Measurements from ENCODE around the gene ADAM33. TPM values are rescaled to one million over a fixed set of nuclear protein-coding genes. Genes with fewer than 3 reads are reported as not detected.
A peak's percentile ranks its signal among the peaks of the same experiment; 100 is the strongest.

ADAM33 gene
- total and polyA plus RNA-seq, 2 experiments from 2014 or later = 0.45 to 1.3 TPM

GRCh38 chr20:3686867-3687321 lies 5.1 kb upstream of the ADAM33 start:
- no peak overlapping the region for H3K27ac ChIP-seq
- TF ChIP-seq, protein P1, sequence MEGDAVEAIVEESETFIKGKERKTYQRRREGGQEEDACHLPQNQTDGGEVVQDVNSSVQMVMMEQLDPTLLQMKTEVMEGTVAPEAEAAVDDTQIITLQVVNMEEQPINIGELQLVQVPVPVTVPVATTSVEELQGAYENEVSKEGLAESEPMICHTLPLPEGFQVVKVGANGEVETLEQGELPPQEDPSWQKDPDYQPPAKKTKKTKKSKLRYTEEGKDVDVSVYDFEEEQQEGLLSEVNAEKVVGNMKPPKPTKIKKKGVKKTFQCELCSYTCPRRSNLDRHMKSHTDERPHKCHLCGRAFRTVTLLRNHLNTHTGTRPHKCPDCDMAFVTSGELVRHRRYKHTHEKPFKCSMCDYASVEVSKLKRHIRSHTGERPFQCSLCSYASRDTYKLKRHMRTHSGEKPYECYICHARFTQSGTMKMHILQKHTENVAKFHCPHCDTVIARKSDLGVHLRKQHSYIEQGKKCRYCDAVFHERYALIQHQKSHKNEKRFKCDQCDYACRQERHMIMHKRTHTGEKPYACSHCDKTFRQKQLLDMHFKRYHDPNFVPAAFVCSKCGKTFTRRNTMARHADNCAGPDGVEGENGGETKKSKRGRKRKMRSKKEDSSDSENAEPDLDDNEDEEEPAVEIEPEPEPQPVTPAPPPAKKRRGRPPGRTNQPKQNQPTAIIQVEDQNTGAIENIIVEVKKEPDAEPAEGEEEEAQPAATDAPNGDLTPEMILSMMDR (IDR thresholded peaks at IDR 0.05; ENCODE audit: low read depth, low read length) = peak; percentile 8
- H3K27me3 ChIP-seq = peaks cover 19% of the 10 kb centered on the region

DNA sequence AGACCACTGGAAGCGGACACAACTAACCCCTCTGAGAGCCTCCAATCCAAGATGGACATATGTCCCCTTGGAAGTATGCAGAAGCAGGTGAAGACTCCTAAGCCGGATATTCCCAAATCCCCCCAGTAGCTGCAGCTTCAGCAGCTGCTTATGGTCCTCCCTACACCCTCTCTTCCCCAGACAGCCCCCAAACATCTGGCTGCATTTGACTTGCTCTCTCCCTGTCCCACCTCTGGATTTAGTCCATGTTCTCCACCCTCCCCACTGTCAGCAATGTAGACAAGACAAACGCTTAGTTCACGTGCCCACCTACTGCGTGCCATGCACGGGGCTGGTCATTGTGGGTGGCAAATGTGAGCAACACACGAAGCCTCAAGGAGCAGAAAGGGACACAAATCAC lies 4.6 kb upstream of the ADAM33 start:
- TF ChIP-seq, protein P1 (IDR thresholded peaks at IDR 0.05; ENCODE audit: low read depth, low read length) = no peak
- Histone ChIP-seq H3K27ac (no peak overlapping the region), H3K9me3 (ENCODE audit: low read depth) (no peaks in the 10 kb centered on the region), H3K4me3 (no peak overlapping the region), H3K4me1 (ENCODE audit: low read depth) (no peaks in the 10 kb centered on the region), H3K36me3 (no peaks in the 10 kb centered on the region), H3K27me3 (peaks cover 23% of the 10 kb centered on the region)
- no peak for DNase-seq (ENCODE audit: low read depth in 1 of 2, low spot score in 1 of 2)

More at GRCh38 chr20:3686867-3687321, 5.1 kb upstream of the ADAM33 start:
- no peak overlapping the region for H3K4me3 ChIP-seq
- H3K36me3 ChIP-seq = no peaks in the 10 kb centered on the region
- H3K9me3 ChIP-seq (ENCODE audit: low read depth) = no peaks in the 10 kb centered on the region
- H3K4me1 ChIP-seq (ENCODE audit: low read depth) = no peaks in the 10 kb centered on the region
- DNase-seq (ENCODE audit: low read depth in 1 of 2, low spot score in 1 of 2) = peak in 1 of 2 donors; percentile 95

- Histone ChIP-seq H3K27me3 (peaks cover 26% of the 10 kb centered on the region), H3K4me1 (ENCODE audit: low read depth) (no peaks in the 10 kb centered on the region), H3K4me3 (no peak overlapping the region), H3K9me3 (ENCODE audit: low read depth) (no peaks in the 10 kb centered on the region), H3K36me3 (no peaks in the 10 kb centered on the region), H3K27ac (no peak overlapping the region)
- DNase-seq (ENCODE audit: low read depth in 1 of 2, low spot score in 1 of 2) = no peak
- TF ChIP-seq, protein P1 (IDR thresholded peaks at IDR 0.05; ENCODE audit: low read depth, low read length) = no peak
These were observed 3.5 kb upstream of the ADAM33 start for GRCh38 chr20:3685341-3685740.

GRCh38 chr20:3681352-3681930 lies 369 bp downstream of the ADAM33 start:
- Histone ChIP-seq H3K27me3 (peaks cover 24% of the 10 kb centered on the region), H3K27ac (no peak overlapping the region), H3K36me3 (no peaks in the 10 kb centered on the region), H3K4me1 (ENCODE audit: low read depth) (no peaks in the 10 kb centered on the region), H3K4me3 (no peak overlapping the region), H3K9me3 (ENCODE audit: low read depth) (no peaks in the 10 kb centered on the region)
- DNase-seq (ENCODE audit: low read depth in 1 of 2, low spot score in 1 of 2) = no peak
- TF ChIP-seq, protein P1 (IDR thresholded peaks at IDR 0.05; ENCODE audit: low read depth, low read length) = no peak

DNA sequence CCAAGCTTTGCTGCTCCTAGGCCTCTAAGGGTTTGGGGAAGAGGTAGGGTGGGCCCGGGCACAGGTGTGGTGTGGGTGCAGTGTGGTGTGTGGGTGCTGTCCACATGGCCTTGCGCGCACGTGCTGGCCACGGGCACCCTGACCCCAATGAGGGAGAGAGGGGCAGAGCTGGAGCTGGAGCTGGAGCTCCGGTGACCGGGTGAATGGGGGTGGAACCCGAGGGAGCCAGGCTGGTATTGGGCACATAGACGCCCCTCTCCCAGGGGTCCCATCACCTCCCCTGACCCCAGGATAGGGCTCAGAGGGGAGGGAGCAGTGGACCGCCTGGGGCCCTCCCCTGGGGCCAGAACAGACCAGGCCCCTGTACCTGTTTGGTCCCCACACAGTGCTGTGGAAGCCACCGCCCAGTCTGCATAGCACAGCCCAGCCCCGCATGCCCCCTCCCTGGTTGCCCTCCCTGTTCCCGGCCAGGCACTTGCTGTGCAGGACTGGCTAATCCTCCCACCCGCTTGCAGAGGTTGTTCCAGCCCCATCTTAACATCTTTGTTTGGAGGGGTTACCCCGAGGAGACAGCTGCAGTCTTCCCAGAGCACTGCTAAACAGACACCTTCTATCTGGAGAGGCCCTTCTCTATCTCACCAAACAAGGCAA lies 984 bp downstream of the ADAM33 start:
- no peak for DNase-seq (ENCODE audit: low read depth in 1 of 2, low spot score in 1 of 2)
- Histone ChIP-seq H3K27ac (no peak overlapping the region), H3K4me3 (no peak overlapping the region), H3K9me3 (ENCODE audit: low read depth) (no peaks in the 10 kb centered on the region), H3K36me3 (no peaks in the 10 kb centered on the region), H3K4me1 (ENCODE audit: low read depth) (no peaks in the 10 kb centered on the region), H3K27me3 (peaks cover 26% of the 10 kb centered on the region)
- TF ChIP-seq, protein P1 (IDR thresholded peaks at IDR 0.05; ENCODE audit: low read depth, low read length) = no peak
